ENCODE measurements around the gene IGLL5.

DNA sequence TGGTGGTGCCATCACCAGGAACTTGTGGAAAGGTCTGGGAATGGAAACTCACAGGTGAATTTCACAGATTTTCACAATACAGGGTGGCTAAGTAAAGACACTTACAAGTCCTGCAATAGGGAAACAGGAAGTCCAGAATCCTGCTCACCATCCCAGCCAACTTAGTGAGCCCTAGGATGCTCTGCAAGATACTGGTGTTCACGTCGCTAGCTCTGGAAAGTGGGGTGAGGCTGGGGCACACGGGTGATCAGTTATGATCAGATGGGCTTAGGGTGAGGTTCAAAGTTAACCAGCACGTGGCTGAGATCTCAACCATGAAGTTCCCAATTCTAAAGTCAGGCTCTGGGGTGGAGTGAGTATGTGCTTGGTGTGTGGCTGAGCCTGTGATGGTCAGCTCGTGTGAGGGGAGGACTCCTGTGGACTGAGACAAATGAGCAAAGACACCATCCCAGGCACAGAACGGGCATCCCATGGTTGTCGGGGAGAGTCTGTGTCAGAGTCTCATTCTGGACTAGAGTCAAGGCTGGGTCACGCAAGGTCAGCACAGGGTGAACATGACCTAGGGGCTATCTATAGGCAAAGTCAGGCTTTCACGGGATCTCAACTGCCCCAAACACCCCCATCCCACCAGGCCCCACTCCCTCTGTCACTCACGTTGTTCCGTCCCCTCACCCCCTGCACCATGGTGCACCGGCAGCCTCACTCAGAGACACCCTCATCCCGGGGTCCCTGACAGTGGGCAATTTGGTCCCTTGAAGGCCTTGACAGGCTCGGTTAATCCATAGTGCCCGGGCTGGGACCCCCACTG, 23.9 kb downstream of the IGLL5 start:
- TF ChIP-seq, protein P1, sequence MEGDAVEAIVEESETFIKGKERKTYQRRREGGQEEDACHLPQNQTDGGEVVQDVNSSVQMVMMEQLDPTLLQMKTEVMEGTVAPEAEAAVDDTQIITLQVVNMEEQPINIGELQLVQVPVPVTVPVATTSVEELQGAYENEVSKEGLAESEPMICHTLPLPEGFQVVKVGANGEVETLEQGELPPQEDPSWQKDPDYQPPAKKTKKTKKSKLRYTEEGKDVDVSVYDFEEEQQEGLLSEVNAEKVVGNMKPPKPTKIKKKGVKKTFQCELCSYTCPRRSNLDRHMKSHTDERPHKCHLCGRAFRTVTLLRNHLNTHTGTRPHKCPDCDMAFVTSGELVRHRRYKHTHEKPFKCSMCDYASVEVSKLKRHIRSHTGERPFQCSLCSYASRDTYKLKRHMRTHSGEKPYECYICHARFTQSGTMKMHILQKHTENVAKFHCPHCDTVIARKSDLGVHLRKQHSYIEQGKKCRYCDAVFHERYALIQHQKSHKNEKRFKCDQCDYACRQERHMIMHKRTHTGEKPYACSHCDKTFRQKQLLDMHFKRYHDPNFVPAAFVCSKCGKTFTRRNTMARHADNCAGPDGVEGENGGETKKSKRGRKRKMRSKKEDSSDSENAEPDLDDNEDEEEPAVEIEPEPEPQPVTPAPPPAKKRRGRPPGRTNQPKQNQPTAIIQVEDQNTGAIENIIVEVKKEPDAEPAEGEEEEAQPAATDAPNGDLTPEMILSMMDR (IDR thresholded peaks at IDR 0.05), result no peak
- no peak for TF ChIP-seq POLR2A (IDR thresholded peaks at IDR 0.05)

All from testis (tissue), 2 donors.